Measurements from ENCODE around the gene CAPZA1. TPM values are rescaled to one million over a fixed set of nuclear protein-coding genes. Genes with fewer than 3 reads are reported as not detected.

CAPZA1 gene
- total and polyA plus RNA-seq, 10 of the 15 experiments (the other 5 are each of a cell fraction or from before 2014, with no cell fraction given), result 187 to 886 (median 278) TPM

DNA sequence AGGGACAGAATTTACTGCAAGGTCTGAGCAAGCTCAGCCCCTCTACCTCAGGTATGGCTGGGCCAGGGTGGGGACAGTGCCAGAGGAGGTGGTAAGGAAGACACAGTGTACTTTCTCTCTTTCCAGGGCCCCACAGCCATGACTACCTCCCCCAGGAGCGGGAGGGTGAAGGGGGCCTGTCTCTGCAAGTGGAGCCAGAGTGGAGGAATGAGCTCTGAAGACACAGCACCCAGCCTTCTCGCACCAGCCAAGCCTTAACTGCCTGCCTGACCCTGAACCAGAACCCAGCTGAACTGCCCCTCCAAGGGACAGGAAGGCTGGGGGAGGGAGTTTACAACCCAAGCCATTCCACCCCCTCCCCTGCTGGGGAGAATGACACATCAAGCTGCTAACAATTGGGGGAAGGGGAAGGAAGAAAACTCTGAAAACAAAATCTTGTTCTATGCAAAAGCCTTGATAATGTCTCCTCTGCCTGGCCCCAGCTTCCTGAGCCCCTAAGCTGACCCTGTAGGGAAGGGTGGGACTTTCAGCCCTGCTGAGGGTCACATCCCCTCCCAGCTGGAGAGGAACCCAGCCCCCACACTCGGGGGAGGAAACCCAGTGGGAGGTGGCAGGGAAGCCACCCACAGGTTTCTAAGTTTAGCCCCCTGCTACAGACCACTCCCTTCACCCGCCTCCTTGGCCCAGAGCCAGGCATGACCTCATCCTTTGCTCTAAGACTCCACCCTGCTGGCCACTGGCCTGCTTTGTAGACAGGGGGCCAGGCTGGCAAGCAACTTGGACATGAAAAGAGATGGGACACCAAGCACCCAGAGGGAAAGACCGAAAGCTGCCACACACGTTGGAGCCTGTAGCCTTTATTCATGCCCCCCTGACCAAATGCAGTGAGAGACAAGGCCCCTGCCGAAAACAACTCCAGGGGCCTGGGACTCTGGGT, 80.9 kb downstream of the CAPZA1 start (continued):
- TF ChIP-seq SPI1 (IDR thresholded peaks at IDR 0.05; ENCODE audit: borderline replicate concordance, insufficient read depth, low read depth, low read length) (0 out of 2 replicates have a peak, but pooled peaks have one; percentile 7), SMC3 (IDR thresholded peaks at IDR 0.05; ENCODE audit: borderline replicate concordance, low read length) (no peak), BHLHE40 (IDR thresholded peaks at IDR 0.05; ENCODE audit: borderline replicate concordance in 1 of 2, low read depth in 2 of 2, low read length in 1 of 2) (peak in 1 of 2 experiments; percentile 37; a peak in 1 of 4 replicates), ATF7 (IDR thresholded peaks at IDR 0.05; ENCODE audit: low read depth) (peak; percentile 98), NR2C1 (IDR thresholded peaks at IDR 0.05) (no peak), BCL11A (IDR thresholded peaks at IDR 0.05; ENCODE audit: low read depth, low read length) (0 out of 2 replicates have a peak, but pooled peaks have one; percentile 27), GABPA (IDR thresholded peaks at IDR 0.05; ENCODE audit: low read depth) (no peak), ASH2L (IDR thresholded peaks at IDR 0.05; ENCODE audit: borderline replicate concordance, low read depth) (no peak), BMI1 (IDR thresholded peaks at IDR 0.05; ENCODE audit: borderline replicate concordance) (no peak), SREBF2 (IDR thresholded peaks at IDR 0.05; ENCODE audit: low read length) (no peak), HCFC1 (IDR thresholded peaks at IDR 0.05; ENCODE audit: low read length) (no peak)
- TF ChIP-seq, protein P1, sequence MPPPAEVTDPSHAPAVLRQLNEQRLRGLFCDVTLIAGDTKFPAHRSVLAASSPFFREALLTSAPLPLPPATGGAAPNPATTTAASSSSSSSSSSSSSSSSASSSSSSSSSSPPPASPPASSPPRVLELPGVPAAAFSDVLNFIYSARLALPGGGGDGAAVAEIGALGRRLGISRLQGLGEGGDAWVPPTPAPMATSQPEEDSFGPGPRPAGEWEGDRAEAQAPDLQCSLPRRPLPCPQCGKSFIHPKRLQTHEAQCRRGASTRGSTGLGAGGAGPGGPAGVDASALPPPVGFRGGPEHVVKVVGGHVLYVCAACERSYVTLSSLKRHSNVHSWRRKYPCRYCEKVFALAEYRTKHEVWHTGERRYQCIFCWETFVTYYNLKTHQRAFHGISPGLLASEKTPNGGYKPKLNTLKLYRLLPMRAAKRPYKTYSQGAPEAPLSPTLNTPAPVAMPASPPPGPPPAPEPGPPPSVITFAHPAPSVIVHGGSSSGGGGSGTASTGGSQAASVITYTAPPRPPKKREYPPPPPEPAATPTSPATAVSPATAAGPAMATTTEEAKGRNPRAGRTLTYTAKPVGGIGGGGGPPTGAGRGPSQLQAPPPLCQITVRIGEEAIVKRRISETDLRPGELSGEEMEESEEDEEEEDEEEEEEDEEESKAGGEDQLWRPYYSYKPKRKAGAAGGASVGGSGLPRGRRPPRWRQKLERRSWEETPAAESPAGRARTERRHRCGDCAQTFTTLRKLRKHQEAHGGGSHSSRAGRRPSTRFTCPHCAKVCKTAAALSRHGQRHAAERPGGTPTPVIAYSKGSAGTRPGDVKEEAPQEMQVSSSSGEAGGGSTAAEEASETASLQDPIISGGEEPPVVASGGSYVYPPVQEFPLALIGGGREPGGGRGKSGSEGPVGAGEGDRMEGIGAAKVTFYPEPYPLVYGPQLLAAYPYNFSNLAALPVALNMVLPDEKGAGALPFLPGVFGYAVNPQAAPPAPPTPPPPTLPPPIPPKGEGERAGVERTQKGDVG (CRISPR knock-in tag; IDR thresholded peaks at IDR 0.05), result no peak
- TF ChIP-seq, protein P2, sequence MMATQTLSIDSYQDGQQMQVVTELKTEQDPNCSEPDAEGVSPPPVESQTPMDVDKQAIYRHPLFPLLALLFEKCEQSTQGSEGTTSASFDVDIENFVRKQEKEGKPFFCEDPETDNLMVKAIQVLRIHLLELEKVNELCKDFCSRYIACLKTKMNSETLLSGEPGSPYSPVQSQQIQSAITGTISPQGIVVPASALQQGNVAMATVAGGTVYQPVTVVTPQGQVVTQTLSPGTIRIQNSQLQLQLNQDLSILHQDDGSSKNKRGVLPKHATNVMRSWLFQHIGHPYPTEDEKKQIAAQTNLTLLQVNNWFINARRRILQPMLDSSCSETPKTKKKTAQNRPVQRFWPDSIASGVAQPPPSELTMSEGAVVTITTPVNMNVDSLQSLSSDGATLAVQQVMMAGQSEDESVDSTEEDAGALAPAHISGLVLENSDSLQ (IDR thresholded peaks at IDR 0.05), result 0 out of 2 replicates have a peak, but pooled peaks have one; percentile 29
- TF ChIP-seq, protein P3, sequence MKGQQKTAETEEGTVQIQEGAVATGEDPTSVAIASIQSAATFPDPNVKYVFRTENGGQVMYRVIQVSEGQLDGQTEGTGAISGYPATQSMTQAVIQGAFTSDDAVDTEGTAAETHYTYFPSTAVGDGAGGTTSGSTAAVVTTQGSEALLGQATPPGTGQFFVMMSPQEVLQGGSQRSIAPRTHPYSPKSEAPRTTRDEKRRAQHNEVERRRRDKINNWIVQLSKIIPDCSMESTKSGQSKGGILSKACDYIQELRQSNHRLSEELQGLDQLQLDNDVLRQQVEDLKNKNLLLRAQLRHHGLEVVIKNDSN (IDR thresholded peaks at IDR 0.05; ENCODE audit: borderline replicate concordance, extremely low read length, insufficient read depth, low read depth, low read length), result no peak
